Skin epidermis (tissue), 12 donors: ENCODE data around the gene MXD4.
A peak's percentile ranks its signal among the peaks of the same experiment; 100 is the strongest.

Source experiments
- H3K27ac ChIP-seq, 21 experiments: fragments of 200-600 bp; sonication (generic) in 11 of 21; one replicate each; pipeline ENCODE4 v1.5.0; 2020; ENCODE audit warnings: mild to moderate bottlenecking in 3 of 21, inconsistent platforms in 2 of 21, moderate library complexity in 2 of 21
- H3K4me3 ChIP-seq, 7 experiments: fragments of 200-600 bp; sonication (generic) in 2 of 7; one replicate each; pipeline ENCODE4 v1.5.0; 2020; ENCODE audit warnings: inconsistent platforms in 2 of 7, mild to moderate bottlenecking in 2 of 7, moderate library complexity in 1 of 7

The MXD4 gene

DNA sequence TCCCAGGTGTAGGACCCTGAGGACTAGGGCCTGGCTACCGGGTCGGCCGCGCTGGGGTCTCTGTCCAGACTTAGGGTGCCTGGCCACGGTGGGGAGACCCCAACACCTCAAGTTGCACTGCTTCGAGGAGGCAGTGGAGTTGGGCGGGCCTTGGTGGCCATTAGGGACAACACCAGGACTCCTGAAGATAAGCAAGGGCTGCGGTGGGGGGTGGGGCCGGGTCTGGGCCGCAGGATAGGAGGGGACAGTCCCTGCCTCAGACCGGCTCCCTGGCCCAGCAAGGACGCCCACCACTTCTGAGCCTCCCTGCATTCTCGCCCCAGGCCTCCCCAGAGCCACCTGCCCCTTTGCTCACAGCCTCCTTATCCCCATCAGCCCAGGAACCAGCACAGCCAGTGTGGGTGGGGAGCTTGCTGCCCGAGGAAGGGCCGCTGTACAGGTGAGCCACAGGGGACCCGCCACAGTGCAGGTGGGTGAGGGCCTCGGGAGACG lies 5.5 kb upstream of the MXD4 start:
- Histone ChIP-seq H3K27ac (peak overlapping the region in 1 of 21 experiments; percentile 55), H3K4me3 (no peak overlapping the region)

DNA sequence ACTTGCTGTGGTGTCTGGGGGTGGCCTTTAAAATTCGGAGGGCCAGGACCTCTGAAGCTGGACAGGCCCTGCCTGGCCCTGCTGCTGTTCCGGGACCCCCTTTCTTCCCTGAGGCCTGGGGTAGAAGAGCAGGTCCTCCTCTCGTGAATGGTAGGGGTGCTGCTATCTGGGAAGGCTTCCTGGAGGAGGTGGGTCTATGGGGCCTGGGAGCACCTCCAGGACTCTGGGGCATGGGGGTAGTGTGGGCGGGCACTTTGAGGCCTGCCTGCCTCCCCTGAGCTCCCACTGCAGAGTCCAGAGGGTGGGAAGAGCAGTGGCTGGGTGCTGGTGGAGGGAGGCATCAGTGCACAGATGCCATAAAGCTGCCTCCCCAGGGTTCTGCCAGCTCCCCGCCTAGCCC lies 4.9 kb upstream of the MXD4 start:
- peak overlapping the region in 3 of 21 experiments; percentile 19 to 55 (median 29) for H3K27ac ChIP-seq

GRCh38 chr4:2266181-2266580 lies 4.3 kb upstream of the MXD4 start:
- no peak overlapping the region for H3K4me3 ChIP-seq

More for the DNA sequence above, 4.9 kb upstream of the MXD4 start:
- H3K4me3 ChIP-seq: no peak overlapping the region

GRCh38 chr4:2265113-2266110 lies 3.5 kb upstream of the MXD4 start:
- H3K4me3 ChIP-seq: no peak overlapping the region
- peak overlapping the region in 9 of 21 experiments; percentile 1 to 55 (median 28) for H3K27ac ChIP-seq

More at GRCh38 chr4:2266181-2266580, 4.3 kb upstream of the MXD4 start:
- peak overlapping the region in 9 of 21 experiments; percentile 4 to 55 (median 28) for H3K27ac ChIP-seq

GRCh38 chr4:2264481-2265041 lies 2.7 kb upstream of the MXD4 start:
- no peak overlapping the region for H3K4me3 ChIP-seq
- H3K27ac ChIP-seq: no peak overlapping the region

- Histone ChIP-seq H3K4me3 (no peak overlapping the region), H3K27ac (no peak overlapping the region)
Observed at GRCh38 chr4:2263926-2264321, 2.0 kb upstream of the MXD4 start.

GRCh38 chr4:2262944-2263250 lies 988 bp upstream of the MXD4 start:
- Histone ChIP-seq H3K4me3 (peak overlapping the region; percentile 45 to 94 (median 67)), H3K27ac (peak overlapping the region; percentile 84 to 99 (median 95))

DNA sequence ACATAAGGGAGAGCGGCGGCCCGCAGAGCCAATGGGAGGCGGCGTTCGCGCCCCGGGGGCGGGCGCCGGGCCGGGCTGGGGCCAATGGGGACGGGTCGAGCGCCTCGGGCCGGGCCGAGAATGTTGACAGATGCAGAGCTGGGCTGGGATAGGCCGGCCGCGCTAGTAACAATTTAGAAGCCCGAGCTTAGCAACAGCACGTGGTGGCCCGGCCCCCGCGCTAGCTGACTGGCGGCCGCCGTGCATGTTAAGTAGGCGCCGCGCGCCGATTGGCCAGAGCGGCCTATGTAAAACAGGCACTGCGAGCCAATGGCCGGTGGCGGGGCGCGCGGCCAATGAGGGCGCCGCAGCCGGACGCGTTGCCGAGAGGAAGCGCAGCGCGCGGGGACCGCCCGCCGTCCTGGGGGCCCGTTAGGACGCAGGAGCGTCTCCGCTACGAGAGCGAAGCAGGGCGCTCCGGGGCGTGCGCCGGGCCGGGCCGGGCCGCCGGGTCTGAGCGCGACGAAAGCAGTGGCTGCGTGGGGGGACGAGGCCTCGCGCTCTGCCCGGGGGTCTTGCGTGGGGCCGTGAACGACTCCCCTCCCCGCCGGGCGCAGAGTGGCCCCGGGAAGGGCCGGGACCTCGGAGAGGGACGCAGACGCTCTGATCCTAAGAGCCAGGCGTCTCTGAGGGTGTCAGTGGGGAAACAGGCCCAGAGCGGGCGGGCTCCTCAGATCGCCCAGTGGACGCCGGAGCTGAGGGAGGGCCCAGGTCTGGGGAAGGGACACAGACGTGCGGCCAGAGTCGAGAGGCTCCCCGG lies 435 bp upstream of the MXD4 start:
- H3K4me3 ChIP-seq: peak overlapping the region; percentile 45 to 94 (median 91)
- H3K27ac ChIP-seq: peak overlapping the region; percentile 84 to 99 (median 95)

DNA sequence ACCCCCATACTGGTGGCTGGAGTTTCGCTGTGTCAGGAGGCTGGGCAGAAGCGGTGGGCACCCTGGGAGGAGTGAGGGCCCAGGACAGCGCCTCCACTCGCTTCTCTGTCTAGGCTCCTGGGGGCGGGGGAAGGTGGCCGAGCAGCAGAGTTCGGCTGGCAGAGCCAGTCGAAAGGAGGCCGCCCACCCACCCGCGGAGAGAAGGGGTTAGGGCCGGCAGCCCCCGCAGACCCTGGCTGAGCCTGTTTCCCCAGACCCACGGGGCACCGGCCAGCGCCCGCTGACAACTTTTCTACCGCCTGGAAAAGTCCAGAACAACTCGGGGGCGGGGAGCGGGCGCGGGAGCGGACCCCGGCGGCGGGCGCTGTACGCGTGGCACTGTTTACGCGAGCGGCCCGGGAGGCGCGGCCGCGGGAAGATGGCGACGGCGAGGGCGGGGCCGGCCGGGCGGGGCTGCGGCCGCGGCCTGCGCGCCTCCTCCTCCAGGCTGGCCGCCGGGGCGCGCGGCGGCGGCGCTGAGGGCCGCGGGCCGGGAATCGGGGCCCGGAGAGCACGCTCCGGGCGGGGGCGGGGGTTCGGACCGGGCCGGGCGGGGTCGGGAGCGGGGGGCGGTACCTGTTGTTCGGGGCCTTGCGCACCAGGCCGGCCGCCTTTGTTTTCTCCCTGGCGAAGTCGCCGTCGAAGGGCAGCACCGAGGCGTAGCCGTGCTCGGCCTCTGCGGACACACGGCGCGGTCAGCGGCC lies 628 bp downstream of the MXD4 start:
- H3K4me3 ChIP-seq: peak overlapping the region; percentile 67 to 99 (median 92)
- H3K27ac ChIP-seq: peak overlapping the region; percentile 70 to 98 (median 87)

DNA sequence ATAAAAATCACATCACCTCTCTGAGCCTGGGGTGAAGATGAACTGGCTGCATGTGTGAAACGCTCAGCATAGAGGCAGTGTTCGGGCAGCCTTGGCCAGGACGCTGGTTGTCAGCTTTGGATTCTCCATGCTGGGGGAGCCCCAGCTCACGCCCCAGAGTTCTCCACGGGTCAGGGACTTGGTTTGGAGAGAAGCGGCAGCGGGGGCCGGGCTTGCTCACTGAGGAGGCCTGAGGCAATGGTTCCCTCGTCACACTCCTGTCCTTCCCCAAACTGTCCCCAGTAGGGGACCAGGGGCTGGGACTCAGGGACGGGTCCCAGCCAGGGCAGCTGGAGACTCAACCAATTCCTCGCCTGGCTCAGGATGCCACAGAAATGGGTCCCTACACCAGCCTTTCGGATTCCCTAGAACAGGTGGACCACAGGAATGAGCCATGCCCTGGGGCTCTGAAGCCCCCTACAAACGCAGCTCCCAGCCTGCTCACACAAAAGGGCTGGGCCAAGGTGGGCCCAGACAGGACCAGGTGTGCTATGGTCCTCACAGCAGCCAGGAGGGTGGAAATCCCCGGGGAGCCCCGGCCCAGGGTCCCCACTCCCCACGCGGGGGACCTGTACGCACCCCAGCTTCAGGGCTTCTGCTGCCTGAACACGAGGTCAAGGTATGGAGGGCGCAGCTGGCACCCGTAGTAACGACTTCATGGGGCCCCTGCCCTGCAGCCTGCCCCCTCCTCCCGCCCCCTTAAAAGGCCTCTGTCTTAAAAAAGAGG lies 1.4 kb downstream of the MXD4 start:
- peak overlapping the region; percentile 22 to 98 (median 84) for H3K27ac ChIP-seq
- H3K4me3 ChIP-seq: peak overlapping the region; percentile 67 to 99 (median 92)

DNA sequence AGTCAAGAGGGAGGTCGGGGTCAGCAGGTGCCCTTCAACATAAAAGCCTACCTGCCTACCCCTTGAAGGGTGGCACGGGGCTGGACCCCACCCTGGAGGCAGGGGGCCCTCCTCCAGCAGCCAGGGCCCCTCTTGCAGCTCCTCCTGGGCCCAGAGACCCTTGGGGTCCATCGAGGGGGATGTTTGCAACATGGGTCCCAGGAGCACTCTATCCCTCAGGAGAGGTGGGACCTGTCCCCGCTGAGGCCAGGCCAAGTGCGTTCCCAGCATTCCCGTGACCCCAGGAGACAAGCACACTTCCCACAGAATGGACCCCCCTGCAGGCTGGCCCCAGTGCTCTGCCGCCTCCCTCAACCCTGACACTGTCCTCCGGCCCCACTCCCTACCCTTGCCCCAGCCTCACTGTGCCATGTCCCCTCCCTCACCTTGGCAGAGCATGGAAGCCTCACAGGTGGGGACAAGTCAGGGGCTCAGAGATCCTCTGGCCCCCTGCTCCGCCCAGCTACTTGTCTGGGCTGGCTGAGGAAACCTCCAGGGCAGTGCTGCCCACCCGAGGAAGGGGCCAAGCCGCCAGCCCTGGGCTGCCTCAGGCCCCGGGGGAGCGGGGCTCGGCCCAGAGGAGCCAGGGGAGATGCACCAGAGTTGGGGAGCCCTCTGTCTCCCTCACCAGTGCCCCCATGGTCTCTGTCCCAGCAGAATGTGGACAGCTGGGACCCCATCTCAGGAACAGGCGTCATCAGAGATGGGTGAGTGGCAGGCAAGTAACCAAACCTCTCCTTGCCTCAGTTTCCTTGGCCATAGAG lies 2.2 kb downstream of the MXD4 start:
- H3K27ac ChIP-seq: peak overlapping the region in 9 of 21 experiments; percentile 6 to 98 (median 84)
- H3K4me3 ChIP-seq: peak overlapping the region in 3 of 7 experiments; percentile 82 to 99 (median 94)

- Histone ChIP-seq H3K27ac (peak overlapping the region in 7 of 21 experiments; percentile 6 to 89 (median 37)), H3K4me3 (no peak overlapping the region)
Observed at GRCh38 chr4:2259036-2259540, 2.8 kb downstream of the MXD4 start.

GRCh38 chr4:2258091-2259035 lies 3.5 kb downstream of the MXD4 start:
- peak overlapping the region in 7 of 21 experiments; percentile 5 to 84 (median 33) for H3K27ac ChIP-seq
- no peak overlapping the region for H3K4me3 ChIP-seq

DNA sequence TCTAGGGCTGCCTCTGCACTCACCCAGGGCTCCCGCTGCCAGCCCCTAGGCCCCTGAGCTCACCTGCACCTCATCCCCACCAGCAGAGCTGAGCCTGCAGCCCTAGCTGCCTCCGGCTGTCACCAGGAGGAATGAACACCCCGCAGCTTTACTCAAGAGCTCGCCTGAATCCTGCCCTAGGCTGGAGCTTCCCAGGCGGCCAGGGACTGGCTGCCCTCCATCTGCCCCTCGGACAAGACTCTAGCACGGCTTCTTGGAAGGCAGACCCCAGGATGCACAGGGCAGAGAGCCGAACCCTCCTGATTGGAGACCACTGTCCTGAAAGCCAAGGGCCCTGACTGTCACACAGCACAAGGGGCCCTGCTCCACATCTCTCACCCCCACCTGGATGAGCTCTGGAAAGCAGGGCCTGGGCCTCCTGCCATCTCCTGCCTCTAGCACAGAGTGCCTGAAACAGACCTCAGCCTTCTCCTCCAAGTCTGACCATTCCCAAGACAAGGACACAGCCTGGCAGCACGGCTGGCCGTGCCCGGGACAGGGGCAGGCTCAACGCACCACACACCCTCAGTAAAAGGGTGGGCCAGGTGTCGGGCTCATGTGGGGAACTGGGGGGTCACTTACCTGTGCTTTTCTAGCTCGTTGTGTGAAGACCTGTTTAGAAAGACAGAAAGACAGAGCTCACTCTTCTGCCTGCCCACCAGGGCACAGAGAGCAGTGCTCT lies 4.4 kb downstream of the MXD4 start:
- Histone ChIP-seq H3K4me3 (no peak overlapping the region), H3K27ac (peak overlapping the region in 11 of 21 experiments; percentile 18 to 75 (median 40))

DNA sequence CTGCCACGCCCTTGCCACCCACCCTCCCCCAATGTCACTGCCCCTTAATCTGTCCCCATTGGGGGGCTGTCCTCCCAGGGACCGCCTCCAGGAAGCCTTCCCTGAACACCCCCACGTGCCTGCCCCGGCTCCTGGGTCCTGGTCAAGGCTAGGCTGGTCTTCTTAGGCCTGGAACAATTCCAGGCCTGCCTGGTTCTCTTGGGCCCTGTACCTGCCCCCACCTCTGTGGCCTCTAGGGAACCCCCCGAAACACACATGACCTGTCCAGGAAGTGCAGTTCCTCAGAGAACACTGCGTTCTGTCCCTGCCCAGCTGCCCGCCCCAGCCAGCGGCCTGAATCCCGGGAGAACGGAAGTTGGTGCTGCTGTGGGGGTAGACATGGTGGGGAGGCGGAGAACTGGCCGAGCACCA lies 5.1 kb downstream of the MXD4 start:
- Histone ChIP-seq H3K27ac (peak overlapping the region in 12 of 21 experiments; percentile 4 to 75 (median 44)), H3K4me3 (no peak overlapping the region)
